Stimulated activated CD8-positive, alpha-beta memory T cell treated with anti-CD3 and anti-CD28 coated beads, Interleukin-7, amount 100 ng/mL, for 4 hours (primary cell): ENCODE data around the gene RNF13.
"Not testable (repeated sequence)": the region's sequence is repeated elsewhere in the genome, so short reads cannot be mapped to it uniquely, and the experiment has no call there.

Source experiments
- DNase-seq, 2 donors: peaks; one replicate each; pipeline ENCODE4 v3.0.0-alpha.2; 2020; ENCODE audit warnings: low read depth in 2 of 2

Gene RNF13

GRCh38 chr3:149839896-149840295 is 26.9 kb downstream of the RNF13 start:
- no peak for DNase-seq

- no peak for DNase-seq
Measured at GRCh38 chr3:149843502-149843901, 30.5 kb downstream of the RNF13 start.

- DNase-seq, result no peak
Measured at GRCh38 chr3:149844091-149844490, 31.1 kb downstream of the RNF13 start.

GRCh38 chr3:149845570-149846244 is 32.7 kb downstream of the RNF13 start:
- DNase-seq, result no peak

GRCh38 chr3:149848238-149848637 is 35.2 kb downstream of the RNF13 start:
- DNase-seq, result no peak

- no peak for DNase-seq
Measured at GRCh38 chr3:149848688-149849087, 35.7 kb downstream of the RNF13 start.

GRCh38 chr3:149850787-149851584 is 38.0 kb downstream of the RNF13 start:
- DNase-seq, result no peak

- no peak for DNase-seq
Measured at GRCh38 chr3:149858911-149859310, 45.9 kb downstream of the RNF13 start.

GRCh38 chr3:149860881-149861280 is 47.9 kb downstream of the RNF13 start:
- no peak for DNase-seq

- DNase-seq, result no peak
Measured at GRCh38 chr3:149867563-149867962, 54.5 kb downstream of the RNF13 start.

- no peak for DNase-seq
Measured at GRCh38 chr3:149871855-149872254, 58.8 kb downstream of the RNF13 start.

- DNase-seq, result no peak
Measured at GRCh38 chr3:149872589-149872988, 59.6 kb downstream of the RNF13 start.

- DNase-seq, result no peak
Measured at GRCh38 chr3:149877668-149878067, 64.7 kb downstream of the RNF13 start.

GRCh38 chr3:149879872-149880271 is 66.9 kb downstream of the RNF13 start:
- no peak for DNase-seq

GRCh38 chr3:149881879-149882278 is 68.9 kb downstream of the RNF13 start:
- no peak for DNase-seq

- no peak for DNase-seq
Measured at GRCh38 chr3:149883134-149883533, 70.1 kb downstream of the RNF13 start.

GRCh38 chr3:149883860-149884259 is 70.8 kb downstream of the RNF13 start:
- not testable (repeated sequence) for DNase-seq

- DNase-seq, result not testable (repeated sequence)
Measured at GRCh38 chr3:149884848-149885247, 71.8 kb downstream of the RNF13 start.

GRCh38 chr3:149886957-149887356 is 73.9 kb downstream of the RNF13 start:
- no peak for DNase-seq

GRCh38 chr3:149891621-149892020 is 78.6 kb downstream of the RNF13 start:
- no peak for DNase-seq

GRCh38 chr3:149892371-149892770 is 79.4 kb downstream of the RNF13 start:
- DNase-seq, result no peak

- no peak for DNase-seq
Measured at GRCh38 chr3:149894205-149894604, 81.2 kb downstream of the RNF13 start.

- DNase-seq, result no peak
Measured at GRCh38 chr3:149895339-149895738, 82.3 kb downstream of the RNF13 start.
